Psoas muscle (tissue), 8 donors: ENCODE data around the gene SPACA4. TPM values are rescaled to one million over a fixed set of nuclear protein-coding genes. Genes with fewer than 3 reads are reported as not detected.

Experiments used
- ATAC-seq, 4 donors: fragments of 200-7000 bp; cut with Tn5 transposase; one replicate each; pipeline ENCODE4 v1.9.1; 2020; ENCODE audit warnings: moderate library complexity in 3 of 4, mild to moderate bottlenecking in 2 of 4
- DNase-seq, 2 donors: peaks; one replicate each; pipeline ENCODE4 v3.0.0-alpha.2; 2020
- H3K27ac ChIP-seq: fragments of 200-600 bp; one replicate; pipeline ENCODE4 v1.8.0; 2022
- H3K27me3 ChIP-seq, 3 donors: fragments of 200-600 bp in 1 of 3; one replicate each; pipeline versions ENCODE4 v1.6.1 to v1.8.0; 2013 to 2022; ENCODE audit warnings: low read length in 2 of 3, mild to moderate bottlenecking in 2 of 3, moderate library complexity in 1 of 3; ENCODE audit not compliant: insufficient read depth in 3 of 3
- H3K36me3 ChIP-seq, 2 donors: fragments of 200-600 bp in 1 of 2; one replicate each; pipeline versions ENCODE4 v1.6.1 to v1.8.0; 2013 to 2022; ENCODE audit warnings: low read depth in 1 of 2, mild to moderate bottlenecking in 1 of 2, moderate library complexity in 1 of 2; ENCODE audit not compliant: insufficient read depth in 1 of 2
- H3K4me1 ChIP-seq: fragments of 200-600 bp; one replicate; pipeline ENCODE4 v1.8.0; 2022
- H3K4me3 ChIP-seq: fragments of 200-600 bp; one replicate; pipeline ENCODE4 v1.8.0; 2022; ENCODE audit warnings: mild to moderate bottlenecking
- H3K9me3 ChIP-seq: fragments of 200-600 bp; one replicate; pipeline ENCODE4 v1.8.0; 2022
- CTCF ChIP-seq: fragments of 200-600 bp; IDR thresholded peaks from one replicate; pipeline ENCODE4 v1.8.0; 2022; ENCODE audit warnings: antibody characterized with exemption
- WGBS, 3 donors: extraction: QIAGEN DNeasy Blood & Tissue Kit; methylation state at CpG; one replicate each; pipeline versions ENCODE4 v1.1.6 to v1.1.7; 2013; 5-methylcytosine and 5-hydroxymethylcytosine counted together
- intact Hi-C, 2 donors: fragments of 100-400 bp; cut with DNase I; formaldehyde crosslinking; loops; one replicate each; pipeline versions ENCODE4 v1.11.0 to v1.14.2; 2022
- polyA plus RNA-seq, 3 donors: library from polyadenylated mRNA; stranded (reverse); fragments of 200-250 nt; gene quantifications; one replicate each; pipeline ENCODE4 v1.2.3, GENCODE V29; 2013
- total RNA-seq, 4 donors: library from RNA; stranded (reverse); fragmentation: NEBNext Ultra II Directional in 2 of 4; extraction: Animal tissue kit (Norgen Biotek cat#: 25700) in 2 of 4; gene quantifications; one replicate each; pipeline versions ENCODE4 v1.2.1 to v1.2.4, GENCODE V29; 2021 to 2023
- donor health status: healthy with polysubstance abuse.
- donor health status: DM: no; HTN: no; CAD: no; lungs with moderate emphysema.
- donor health status: Bipolar disorder and iron deficiency.
- donor health status: healthy.
- donor health status: DM: yes; HTN: yes; CAD: no.
- donor health status: DM: no; HTN: no; CAD: no.
- donor health status: DM: no; HTN: no; CAD: no.
- donor health status: DM: yes; HTN: yes; CAD: no.

Gene SPACA4
- total and polyA plus RNA-seq, 7 donors, result not detected

GRCh38 chr19:48624791-48625723, 18.5 kb downstream of the SPACA4 start:
- peaks cover 0 to 25% of the 10 kb centered on the region in 2 donors for H3K36me3 ChIP-seq
- peaks cover 13% of the 10 kb centered on the region for H3K4me1 ChIP-seq
- DNase-seq (peak in 1 of 2 donors; percentile 55), ATAC-seq (no peak)
- peak overlapping the region; percentile 75 for H3K4me3 ChIP-seq
- peak overlapping the region; percentile 70 for H3K27ac ChIP-seq
- H3K27me3 ChIP-seq, result no peaks in the 10 kb centered on the region
- 51 to 58% (median 54%) methylated on average over 20 to 24 of the region's 24 CpGs for WGBS, 3 donors
- H3K9me3 ChIP-seq, result no peaks in the 10 kb centered on the region
- intact Hi-C loops, result no loop called here
- TF ChIP-seq CTCF, result no peak

- ATAC-seq (no peak), DNase-seq (peak in 1 of 2 donors; percentile 67)
- no peaks in the 10 kb centered on the region for H3K27me3 ChIP-seq
- H3K9me3 ChIP-seq, result no peaks in the 10 kb centered on the region
- TF ChIP-seq CTCF, result no peak
- H3K27ac ChIP-seq, result no peak overlapping the region
- intact Hi-C loops, result no loop called here
- WGBS, 3 donors, result 88 to 92% (median 91%) methylated on average over 29 to 30 of the region's 30 CpGs
- peaks cover 0 to 27% of the 10 kb centered on the region in 2 donors for H3K36me3 ChIP-seq
- H3K4me1 ChIP-seq, result peaks cover 22% of the 10 kb centered on the region
- peak overlapping the region; percentile 75 for H3K4me3 ChIP-seq
Observed at GRCh38 chr19:48625891-48626327, 19.4 kb downstream of the SPACA4 start.

- no peaks in the 10 kb centered on the region for H3K27me3 ChIP-seq
- H3K36me3 ChIP-seq, result peaks cover 0 to 16% of the 10 kb centered on the region in 2 donors
- no peaks in the 10 kb centered on the region for H3K9me3 ChIP-seq
- peaks cover 33% of the 10 kb centered on the region for H3K4me1 ChIP-seq
- no peak overlapping the region for H3K27ac ChIP-seq
- WGBS, 3 donors, result 58 to 79% (median 68%) methylated on average over 6 of the region's 6 CpGs
- DNase-seq, result no peak
- no peak overlapping the region for H3K4me3 ChIP-seq
- intact Hi-C loops, result no loop called here
- no peak for ATAC-seq
- no peak for TF ChIP-seq CTCF
Observed at GRCh38 chr19:48627201-48627864, 20.8 kb downstream of the SPACA4 start.

DNA sequence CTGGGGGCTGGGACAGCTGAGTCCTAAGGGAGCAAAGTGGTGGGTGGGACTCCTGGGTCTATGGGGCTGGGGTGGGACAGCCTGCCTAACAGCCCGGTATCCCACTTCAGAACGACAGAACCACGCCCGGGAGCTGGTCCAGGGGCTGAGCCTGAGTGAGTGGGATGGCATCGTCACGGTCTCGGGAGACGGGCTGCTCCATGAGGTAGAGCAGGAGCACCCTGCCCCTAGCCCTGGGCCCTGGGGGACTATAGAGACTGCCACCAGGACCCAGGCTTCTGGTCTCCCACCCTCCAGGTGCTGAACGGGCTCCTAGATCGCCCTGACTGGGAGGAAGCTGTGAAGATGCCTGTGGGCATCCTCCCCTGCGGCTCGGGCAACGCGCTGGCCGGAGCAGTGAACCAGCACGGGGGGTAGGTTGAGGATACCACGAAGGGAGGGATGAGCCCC, 21.3 kb downstream of the SPACA4 start:
- no peak for TF ChIP-seq CTCF
- ATAC-seq (no peak), DNase-seq (no peak)
- 66 to 81% (median 73%) methylated on average over 17 of the region's 17 CpGs for WGBS, 3 donors
- H3K27me3 ChIP-seq, result no peaks in the 10 kb centered on the region
- H3K4me3 ChIP-seq, result no peak overlapping the region
- H3K4me1 ChIP-seq, result peaks cover 37% of the 10 kb centered on the region
- peaks cover 0 to 14% of the 10 kb centered on the region in 2 donors for H3K36me3 ChIP-seq
- intact Hi-C loops, result no loop called here
- no peaks in the 10 kb centered on the region for H3K9me3 ChIP-seq
- no peak overlapping the region for H3K27ac ChIP-seq
